ENCODE measurements around the gene COX14. TPM values are rescaled to one million over a fixed set of nuclear protein-coding genes. Genes with fewer than 3 reads are reported as not detected.

The COX14 gene
- total and polyA plus RNA-seq, 10 of the 15 experiments (the other 5 are each of a cell fraction or from before 2014, with no cell fraction given) = 44.6 to 361 (median 120) TPM

DNA sequence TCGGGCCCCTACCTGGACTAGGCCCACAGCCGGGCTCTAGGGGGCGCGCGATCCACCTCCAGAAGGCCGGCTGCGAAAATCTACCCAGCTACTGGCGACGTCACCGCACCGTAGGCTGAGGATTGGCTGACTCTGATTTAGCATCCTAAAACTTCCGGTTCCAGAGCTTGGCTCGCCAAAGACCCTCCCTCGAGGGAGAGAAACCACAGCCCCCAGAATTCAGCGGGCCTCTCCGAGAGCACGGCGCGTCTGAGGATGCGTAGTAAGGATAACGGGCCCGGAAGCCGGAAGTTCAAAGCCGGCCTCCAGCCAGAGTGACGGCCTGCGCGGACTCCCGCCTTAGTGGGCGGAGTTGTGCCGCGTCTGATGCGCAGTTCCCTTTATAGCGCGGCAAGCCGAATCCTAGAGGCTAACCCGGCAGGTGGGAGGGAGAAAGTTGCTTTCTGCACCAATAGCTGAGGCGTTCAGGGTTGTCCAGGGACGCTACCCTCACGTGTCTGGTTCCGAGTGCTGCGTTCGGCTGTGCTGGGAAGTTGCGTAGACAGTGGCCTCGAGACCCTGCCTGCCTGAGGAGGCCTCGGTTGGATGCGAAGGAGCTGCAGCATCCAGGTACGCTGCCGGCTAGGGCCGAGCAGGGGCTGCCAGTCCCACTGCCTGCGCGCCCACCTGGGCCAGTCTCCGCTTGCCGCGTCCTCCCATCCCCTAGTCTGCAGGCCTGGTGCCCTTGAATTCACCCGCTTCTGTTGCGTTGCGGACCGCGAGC lies at the start of gene COX14 (continued):
- TF ChIP-seq RELB (IDR thresholded peaks at IDR 0.05; ENCODE audit: low read depth) (0 out of 2 replicates have a peak, but pooled peaks have one; percentile 8), KLF5 (IDR thresholded peaks at IDR 0.05; ENCODE audit: partially characterized antibody) (peak; percentile 24), JUND (IDR thresholded peaks at IDR 0.05; ENCODE audit: low read depth, low read length) (no peak), ELK1 (IDR thresholded peaks at IDR 0.05; ENCODE audit: low read depth, low read length) (peak; percentile 93), POLR2A (IDR thresholded peaks at IDR 0.05; ENCODE audit: low read depth, low read length) (peak; percentile 99), HCFC1 (IDR thresholded peaks at IDR 0.05; ENCODE audit: low read length) (peak; percentile 81), SREBF1 (IDR thresholded peaks at IDR 0.05; ENCODE audit: low read length) (0 out of 2 replicates have a peak, but pooled peaks have one; percentile 23), ZNF24 (IDR thresholded peaks at IDR 0.05) (no peak), BCLAF1 (IDR thresholded peaks at IDR 0.05) (no peak), TCF7 (IDR thresholded peaks at IDR 0.05; ENCODE audit: borderline replicate concordance) (no peak), RAD21 (IDR thresholded peaks at IDR 0.05; ENCODE audit: insufficient read depth, low read depth, low read length) (peak; percentile 44; the same call in 1 of the 2 replicates), PML (IDR thresholded peaks at IDR 0.05; ENCODE audit: low read length) (peak; percentile 66; the same call in 1 of the 2 replicates), BRCA1 (IDR thresholded peaks at IDR 0.05; ENCODE audit: low read depth, low read length) (no peak), YBX1 (IDR thresholded peaks at IDR 0.05) (no peak), USF2 (IDR thresholded peaks at IDR 0.05; ENCODE audit: borderline replicate concordance, low read depth, low read length) (peak; percentile 86), ZNF207 (IDR thresholded peaks at IDR 0.05; ENCODE audit: borderline replicate concordance) (0 out of 2 replicates have a peak, but pooled peaks have one; percentile 61), SPI1 (IDR thresholded peaks at IDR 0.05; ENCODE audit: borderline replicate concordance, insufficient read depth, low read depth, low read length) (peak; percentile 80), SUPT20H (IDR thresholded peaks at IDR 0.05; ENCODE audit: borderline replicate concordance, control insufficient read depth, low read depth, low read length) (no peak), SIN3A (IDR thresholded peaks at IDR 0.05; ENCODE audit: low read depth, low read length) (peak; percentile 93), CREM (IDR thresholded peaks at IDR 0.05; ENCODE audit: low read depth) (peak; percentile 94), STAT3 (IDR thresholded peaks at IDR 0.05; ENCODE audit: low read depth, low read length) (no peak)
- TF ChIP-seq, protein P1, sequence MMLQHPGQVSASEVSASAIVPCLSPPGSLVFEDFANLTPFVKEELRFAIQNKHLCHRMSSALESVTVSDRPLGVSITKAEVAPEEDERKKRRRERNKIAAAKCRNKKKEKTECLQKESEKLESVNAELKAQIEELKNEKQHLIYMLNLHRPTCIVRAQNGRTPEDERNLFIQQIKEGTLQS (IDR thresholded peaks at IDR 0.05; ENCODE audit: borderline replicate concordance, extremely low read depth, low read depth, low read length) = no peak
